Hepatocyte (in vitro differentiated cells): ENCODE data around the gene APOL4.

Source experiments
- EZH2phosphoT487 ChIP-seq: fragments of 200-600 bp; sonication (generic); IDR thresholded peaks from one replicate; pipeline ENCODE4 v1.6.1; 2018; ENCODE audit warnings: antibody characterized with exemption, mild to moderate bottlenecking, low read depth, moderate library complexity; ENCODE audit not compliant: unreplicated experiment, severe bottlenecking
- TF ChIP-seq, protein P1 (sequence below): fragments of 200-600 bp; sonication (generic); IDR thresholded peaks from 2 replicates; pipeline ENCODE4 v1.5.1; 2016; ENCODE audit warnings: antibody characterized with exemption, mild to moderate bottlenecking; ENCODE audit not compliant: poor library complexity

DNA sequence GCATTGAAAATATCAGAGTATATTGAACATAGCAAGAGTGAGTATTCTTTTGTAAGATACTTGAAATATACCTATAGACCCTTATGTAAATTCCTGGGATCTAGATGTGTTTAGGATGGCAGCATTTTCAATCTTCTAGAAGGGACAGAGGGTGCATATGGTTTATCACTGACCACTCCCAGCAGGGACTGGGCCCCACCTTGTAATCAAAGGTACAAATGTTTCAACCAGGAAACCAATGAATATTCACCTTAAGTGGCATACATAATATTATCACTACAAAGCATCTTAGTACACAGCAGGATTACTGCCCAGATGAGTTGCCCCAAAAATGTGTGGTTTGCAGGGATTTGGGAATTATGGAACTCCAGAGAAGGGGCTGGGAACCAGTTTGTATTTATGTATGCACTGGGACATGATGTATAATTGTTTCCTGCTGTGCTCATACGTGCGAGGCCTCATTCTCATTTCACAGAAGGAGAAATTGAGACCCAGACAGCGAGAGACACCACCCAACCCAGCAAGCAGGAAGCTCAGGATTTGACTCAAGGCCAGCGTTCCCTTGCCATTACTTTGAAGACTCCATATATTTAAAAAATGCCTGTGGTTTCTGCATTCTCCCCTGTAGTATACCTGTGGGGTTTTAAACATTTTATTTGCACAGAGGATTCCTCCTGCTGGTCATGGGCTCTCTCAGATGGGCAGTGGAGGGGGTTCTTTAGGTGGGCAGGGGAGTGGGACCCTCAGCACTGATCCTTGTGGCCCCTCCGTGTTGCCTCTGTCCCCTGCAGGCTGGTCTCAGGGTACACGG is 5.2 kb downstream of the APOL4 start:
- no peak for TF ChIP-seq EZH2phosphoT487
- TF ChIP-seq, protein P1, sequence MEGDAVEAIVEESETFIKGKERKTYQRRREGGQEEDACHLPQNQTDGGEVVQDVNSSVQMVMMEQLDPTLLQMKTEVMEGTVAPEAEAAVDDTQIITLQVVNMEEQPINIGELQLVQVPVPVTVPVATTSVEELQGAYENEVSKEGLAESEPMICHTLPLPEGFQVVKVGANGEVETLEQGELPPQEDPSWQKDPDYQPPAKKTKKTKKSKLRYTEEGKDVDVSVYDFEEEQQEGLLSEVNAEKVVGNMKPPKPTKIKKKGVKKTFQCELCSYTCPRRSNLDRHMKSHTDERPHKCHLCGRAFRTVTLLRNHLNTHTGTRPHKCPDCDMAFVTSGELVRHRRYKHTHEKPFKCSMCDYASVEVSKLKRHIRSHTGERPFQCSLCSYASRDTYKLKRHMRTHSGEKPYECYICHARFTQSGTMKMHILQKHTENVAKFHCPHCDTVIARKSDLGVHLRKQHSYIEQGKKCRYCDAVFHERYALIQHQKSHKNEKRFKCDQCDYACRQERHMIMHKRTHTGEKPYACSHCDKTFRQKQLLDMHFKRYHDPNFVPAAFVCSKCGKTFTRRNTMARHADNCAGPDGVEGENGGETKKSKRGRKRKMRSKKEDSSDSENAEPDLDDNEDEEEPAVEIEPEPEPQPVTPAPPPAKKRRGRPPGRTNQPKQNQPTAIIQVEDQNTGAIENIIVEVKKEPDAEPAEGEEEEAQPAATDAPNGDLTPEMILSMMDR: no peak
